ENCODE results near the gene GPR35. TPM values are rescaled to one million over a fixed set of nuclear protein-coding genes. Genes with fewer than 3 reads are reported as not detected.

GPR35 gene
- total RNA-seq, 1 donor from 2014 or later, result 0.82 TPM

DNA sequence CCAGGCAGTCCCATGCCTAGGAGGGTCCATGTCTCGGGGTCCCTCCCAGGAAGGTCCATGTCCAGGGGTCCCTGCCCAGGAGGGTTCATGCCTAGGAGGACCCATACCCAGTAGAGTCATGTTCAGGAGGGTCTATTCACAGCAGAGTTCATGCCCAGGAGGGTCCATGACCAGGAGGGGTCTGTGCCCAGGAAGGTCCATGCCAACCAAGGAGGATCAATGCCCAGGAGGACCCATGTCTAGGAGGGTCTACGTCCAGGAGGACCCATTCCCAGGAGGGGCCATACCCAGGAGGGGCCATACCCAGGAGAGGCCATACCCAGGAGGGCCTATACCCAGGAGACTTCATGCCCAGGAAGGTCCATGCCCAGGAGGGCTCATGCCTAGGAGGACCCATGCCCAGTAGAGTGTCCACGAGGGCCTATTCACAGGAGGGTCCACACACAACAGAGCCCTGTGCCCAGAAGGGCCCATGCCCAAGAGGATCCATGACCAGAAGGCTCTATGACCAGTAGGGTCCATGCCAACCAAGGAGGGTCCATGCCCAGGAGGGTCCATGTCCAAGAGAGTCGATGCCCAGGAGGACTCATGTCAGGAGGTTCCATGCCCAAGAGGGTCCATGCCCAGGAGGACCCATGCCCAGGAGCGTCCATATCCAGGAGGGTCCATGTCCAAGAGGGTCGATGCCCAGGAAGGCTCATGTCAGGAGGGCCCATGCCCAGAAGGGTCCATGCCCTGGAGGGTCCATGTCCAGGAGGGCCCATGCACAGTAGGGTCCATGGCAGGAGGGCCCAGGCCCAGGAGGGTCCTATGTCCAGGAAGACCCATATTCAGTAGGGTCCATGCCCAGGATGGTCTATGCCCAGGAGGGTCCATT, 10.1 kb downstream of the GPR35 start:
- FAIRE-seq (no peak), DNase-seq (ENCODE audit: low read depth) (no peak)
- Histone ChIP-seq H3K9ac (ENCODE audit: low read length) (no peak overlapping the region), H3K27me3 (ENCODE audit: insufficient read depth, low read length) (peaks cover 6% of the 10 kb centered on the region), H2AFZ (ENCODE audit: low read depth, low read length) (no peak overlapping the region), H3K4me1 (ENCODE audit: insufficient read depth, low read length) (no peaks in the 10 kb centered on the region), H4K20me1 (ENCODE audit: insufficient read depth, low read length) (no peaks in the 10 kb centered on the region), H3K4me2 (ENCODE audit: low read length) (no peak overlapping the region), H3K9me3 (ENCODE audit: insufficient read depth, low read depth, low read length) (peaks cover 13% of the 10 kb centered on the region), H3K27ac (ENCODE audit: low read depth, low read length) (no peak overlapping the region), H3K4me3 (ENCODE audit: insufficient read depth, low read depth, low read length) (no peak overlapping the region), H3K36me3 (ENCODE audit: insufficient read depth, low read length) (no peaks in the 10 kb centered on the region), H3K79me2 (ENCODE audit: insufficient read depth, low read length) (no peaks in the 10 kb centered on the region)
- H3K27me3 Mint-ChIP-seq (ENCODE audit: low read depth, unreplicated experiment), result peaks cover 42% of the 10 kb centered on the region
- no peak for TF ChIP-seq EZH2 (IDR thresholded peaks at IDR 0.05; ENCODE audit: insufficient read depth, low read length)
- TF ChIP-seq, protein P1, sequence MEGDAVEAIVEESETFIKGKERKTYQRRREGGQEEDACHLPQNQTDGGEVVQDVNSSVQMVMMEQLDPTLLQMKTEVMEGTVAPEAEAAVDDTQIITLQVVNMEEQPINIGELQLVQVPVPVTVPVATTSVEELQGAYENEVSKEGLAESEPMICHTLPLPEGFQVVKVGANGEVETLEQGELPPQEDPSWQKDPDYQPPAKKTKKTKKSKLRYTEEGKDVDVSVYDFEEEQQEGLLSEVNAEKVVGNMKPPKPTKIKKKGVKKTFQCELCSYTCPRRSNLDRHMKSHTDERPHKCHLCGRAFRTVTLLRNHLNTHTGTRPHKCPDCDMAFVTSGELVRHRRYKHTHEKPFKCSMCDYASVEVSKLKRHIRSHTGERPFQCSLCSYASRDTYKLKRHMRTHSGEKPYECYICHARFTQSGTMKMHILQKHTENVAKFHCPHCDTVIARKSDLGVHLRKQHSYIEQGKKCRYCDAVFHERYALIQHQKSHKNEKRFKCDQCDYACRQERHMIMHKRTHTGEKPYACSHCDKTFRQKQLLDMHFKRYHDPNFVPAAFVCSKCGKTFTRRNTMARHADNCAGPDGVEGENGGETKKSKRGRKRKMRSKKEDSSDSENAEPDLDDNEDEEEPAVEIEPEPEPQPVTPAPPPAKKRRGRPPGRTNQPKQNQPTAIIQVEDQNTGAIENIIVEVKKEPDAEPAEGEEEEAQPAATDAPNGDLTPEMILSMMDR (IDR thresholded peaks at IDR 0.05; ENCODE audit: insufficient read depth, low read depth, low read length), result no peak
- H3K4me3 Mint-ChIP-seq (ENCODE audit: unreplicated experiment), result no peak overlapping the region
- H3K36me3 Mint-ChIP-seq (ENCODE audit: low read depth, unreplicated experiment), result peaks cover 3% of the 10 kb centered on the region
- H3K9me3 Mint-ChIP-seq (ENCODE audit: unreplicated experiment), result peaks cover 28% of the 10 kb centered on the region
- no peak overlapping the region for H3K27ac Mint-ChIP-seq (ENCODE audit: unreplicated experiment)
- no peaks in the 10 kb centered on the region for H3K4me1 Mint-ChIP-seq (ENCODE audit: low read depth, unreplicated experiment)

DNA sequence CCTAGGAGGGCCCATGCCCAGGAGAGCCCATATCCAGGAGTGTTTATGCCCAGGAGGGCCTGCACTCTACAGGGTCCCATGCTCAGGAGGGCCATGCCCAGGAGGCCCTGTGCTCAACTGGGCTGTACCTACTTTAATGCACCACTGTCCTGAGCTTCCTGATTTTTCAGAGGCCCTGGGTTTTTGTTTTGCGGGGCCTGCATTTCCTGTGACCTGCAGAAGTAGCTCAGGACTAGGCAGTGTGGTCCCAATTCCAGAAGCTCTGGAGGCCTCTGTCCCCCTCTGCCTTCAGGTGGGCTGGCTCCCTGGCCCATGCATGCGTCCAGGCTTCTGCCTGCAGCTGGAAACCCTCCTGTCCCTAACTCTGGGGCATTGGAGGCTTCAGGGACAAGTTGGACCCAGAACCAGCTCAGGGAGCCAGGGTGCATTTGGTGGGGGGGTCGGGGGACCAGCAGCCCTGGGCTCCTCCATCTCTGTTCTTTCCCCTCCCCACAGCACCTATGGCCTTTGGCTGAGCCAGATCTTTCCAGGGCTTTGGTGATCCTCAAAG, 10.8 kb downstream of the GPR35 start:
- H3K4me3 Mint-ChIP-seq (ENCODE audit: unreplicated experiment), result no peak overlapping the region
- H3K27me3 ChIP-seq (ENCODE audit: insufficient read depth, low read length), result peaks cover 6% of the 10 kb centered on the region
- H3K4me2 ChIP-seq (ENCODE audit: low read length), result no peak overlapping the region
- DNase-seq (ENCODE audit: low read depth) (no peak), FAIRE-seq (no peak)
- no peak overlapping the region for H3K27ac ChIP-seq (ENCODE audit: low read depth, low read length)
- no peaks in the 10 kb centered on the region for H3K79me2 ChIP-seq (ENCODE audit: insufficient read depth, low read length)
- H3K36me3 ChIP-seq (ENCODE audit: insufficient read depth, low read length), result no peaks in the 10 kb centered on the region
- peaks cover 42% of the 10 kb centered on the region for H3K27me3 Mint-ChIP-seq (ENCODE audit: low read depth, unreplicated experiment)
- H3K9me3 ChIP-seq (ENCODE audit: insufficient read depth, low read depth, low read length), result peaks cover 13% of the 10 kb centered on the region
- no peak overlapping the region for H3K27ac Mint-ChIP-seq (ENCODE audit: unreplicated experiment)
- no peaks in the 10 kb centered on the region for H3K4me1 ChIP-seq (ENCODE audit: insufficient read depth, low read length)
- H2AFZ ChIP-seq (ENCODE audit: low read depth, low read length), result no peak overlapping the region
- H3K9ac ChIP-seq (ENCODE audit: low read length), result no peak overlapping the region
- H3K4me1 Mint-ChIP-seq (ENCODE audit: low read depth, unreplicated experiment), result no peaks in the 10 kb centered on the region
- TF ChIP-seq EZH2 (IDR thresholded peaks at IDR 0.05; ENCODE audit: insufficient read depth, low read length), result no peak
- TF ChIP-seq, protein P1 (IDR thresholded peaks at IDR 0.05; ENCODE audit: insufficient read depth, low read depth, low read length), result no peak
- H4K20me1 ChIP-seq (ENCODE audit: insufficient read depth, low read length), result no peaks in the 10 kb centered on the region
- H3K36me3 Mint-ChIP-seq (ENCODE audit: low read depth, unreplicated experiment), result peaks cover 3% of the 10 kb centered on the region
- H3K4me3 ChIP-seq (ENCODE audit: insufficient read depth, low read depth, low read length), result no peak overlapping the region
- H3K9me3 Mint-ChIP-seq (ENCODE audit: unreplicated experiment), result peaks cover 28% of the 10 kb centered on the region
